Calu3 (cell line): Measurements from ENCODE around the gene IKBIP. TPM values are rescaled to one million over a fixed set of nuclear protein-coding genes. Genes with fewer than 3 reads are reported as not detected.
"Not testable (repeated sequence)": the region's sequence is repeated elsewhere in the genome, so short reads cannot be mapped to it uniquely, and the experiment has no call there.

Source experiments
- BruUV-seq: library from RNA; stranded (reverse); fragments of 400-500 nt; replicated peaks from 2 replicates; lab custom pipeline; 2021; lab: Mats Ljungman, UMichigan
- CTCF ChIA-PET: fragments of 300-600 bp; sonication (Branson Sonifier 250); formaldehyde crosslinking; loops from one replicate; lab custom pipeline; 2022; ENCODE audit warnings: antibody characterized with exemption; lab: Charles Lee
- DNase-seq: peaks from one replicate; pipeline ENCODE4 v3.0.0; 2022
- H3K27ac Mint-ChIP-seq: one replicate; pipeline ENCODE4 v1.8.0; 2022; ENCODE audit warnings: mixed read lengths; ENCODE audit not compliant: unreplicated experiment
- H3K27me3 Mint-ChIP-seq: one replicate; pipeline ENCODE4 v1.8.0; 2022; ENCODE audit warnings: mixed read lengths; ENCODE audit not compliant: unreplicated experiment
- H3K36me3 Mint-ChIP-seq: one replicate; pipeline ENCODE4 v1.8.0; 2022; ENCODE audit warnings: mild to moderate bottlenecking, moderate library complexity, mixed read lengths; ENCODE audit not compliant: insufficient read depth, unreplicated experiment
- H3K4me1 Mint-ChIP-seq: one replicate; pipeline ENCODE4 v1.8.0; 2022; ENCODE audit warnings: mild to moderate bottlenecking, low read depth, mixed read lengths; ENCODE audit not compliant: unreplicated experiment
- H3K4me3 Mint-ChIP-seq: one replicate; pipeline ENCODE4 v1.8.0; 2022; ENCODE audit warnings: mild to moderate bottlenecking, low read depth, moderate library complexity, mixed read lengths; ENCODE audit not compliant: unreplicated experiment
- H3K9me3 Mint-ChIP-seq: one replicate; pipeline ENCODE4 v1.8.0; 2022; ENCODE audit warnings: low read depth, mixed read lengths; ENCODE audit not compliant: unreplicated experiment
- intact Hi-C: fragments of 100-400 bp; cut with micrococcal nuclease; formaldehyde crosslinking; loops from one replicate; pipeline ENCODE4 v1.10.0; 2022; ENCODE audit not compliant: unreplicated experiment
- total RNA-seq: library from RNA; stranded (reverse); gene quantifications from 2 replicates; pipeline ENCODE4 v1.2.3, GENCODE V29; 2022
- TF ChIP-seq, protein P1 (sequence below): fragments of 200-600 bp; IDR thresholded peaks from one replicate; pipeline ENCODE4 v1.8.0; 2022; ENCODE audit warnings: antibody characterized with exemption; ENCODE audit not compliant: unreplicated experiment

Gene IKBIP
- total RNA-seq, 1 experiment from 2014 or later = 24.7 TPM

DNA sequence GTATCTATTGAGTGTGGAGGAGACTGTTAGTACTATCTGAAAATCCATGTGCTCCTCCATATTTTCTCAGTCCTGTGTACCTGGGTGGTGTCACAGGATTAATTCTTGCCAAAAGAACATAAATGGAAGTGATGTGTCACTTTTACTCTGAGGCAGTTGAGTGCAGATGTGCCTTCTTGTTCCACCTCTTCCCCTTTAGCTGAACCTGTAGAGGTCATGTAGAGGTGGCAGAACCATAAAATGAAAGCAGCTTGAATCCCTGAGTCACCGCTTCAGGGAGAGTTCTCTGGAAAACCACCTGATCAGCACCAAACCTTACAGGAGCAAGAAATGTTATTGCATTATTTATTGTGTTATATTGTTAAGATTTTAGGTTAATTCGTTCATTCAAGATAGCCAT is 65.8 kb downstream of the IKBIP start:
- Mint-ChIP-seq H3K4me1 (no peaks in the 10 kb centered on the region), H3K9me3 (no peaks in the 10 kb centered on the region), H3K27ac (no peak overlapping the region), H3K4me3 (no peak overlapping the region), H3K36me3 (no peaks in the 10 kb centered on the region), H3K27me3 (no peaks in the 10 kb centered on the region)
- CTCF ChIA-PET = interaction anchor here (0.5 to 0.9 kb wide), 3 partner anchors 12 to 102 kb away, joined by 3 to 4 read pairs (median 3); no protein-coding TSS in a partner anchor
- no TSS peak for BruUV-seq
- TF ChIP-seq, protein P1, sequence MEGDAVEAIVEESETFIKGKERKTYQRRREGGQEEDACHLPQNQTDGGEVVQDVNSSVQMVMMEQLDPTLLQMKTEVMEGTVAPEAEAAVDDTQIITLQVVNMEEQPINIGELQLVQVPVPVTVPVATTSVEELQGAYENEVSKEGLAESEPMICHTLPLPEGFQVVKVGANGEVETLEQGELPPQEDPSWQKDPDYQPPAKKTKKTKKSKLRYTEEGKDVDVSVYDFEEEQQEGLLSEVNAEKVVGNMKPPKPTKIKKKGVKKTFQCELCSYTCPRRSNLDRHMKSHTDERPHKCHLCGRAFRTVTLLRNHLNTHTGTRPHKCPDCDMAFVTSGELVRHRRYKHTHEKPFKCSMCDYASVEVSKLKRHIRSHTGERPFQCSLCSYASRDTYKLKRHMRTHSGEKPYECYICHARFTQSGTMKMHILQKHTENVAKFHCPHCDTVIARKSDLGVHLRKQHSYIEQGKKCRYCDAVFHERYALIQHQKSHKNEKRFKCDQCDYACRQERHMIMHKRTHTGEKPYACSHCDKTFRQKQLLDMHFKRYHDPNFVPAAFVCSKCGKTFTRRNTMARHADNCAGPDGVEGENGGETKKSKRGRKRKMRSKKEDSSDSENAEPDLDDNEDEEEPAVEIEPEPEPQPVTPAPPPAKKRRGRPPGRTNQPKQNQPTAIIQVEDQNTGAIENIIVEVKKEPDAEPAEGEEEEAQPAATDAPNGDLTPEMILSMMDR = no peak
- DNase-seq = peak; percentile 25
- intact Hi-C loops = no loop called here

DNA sequence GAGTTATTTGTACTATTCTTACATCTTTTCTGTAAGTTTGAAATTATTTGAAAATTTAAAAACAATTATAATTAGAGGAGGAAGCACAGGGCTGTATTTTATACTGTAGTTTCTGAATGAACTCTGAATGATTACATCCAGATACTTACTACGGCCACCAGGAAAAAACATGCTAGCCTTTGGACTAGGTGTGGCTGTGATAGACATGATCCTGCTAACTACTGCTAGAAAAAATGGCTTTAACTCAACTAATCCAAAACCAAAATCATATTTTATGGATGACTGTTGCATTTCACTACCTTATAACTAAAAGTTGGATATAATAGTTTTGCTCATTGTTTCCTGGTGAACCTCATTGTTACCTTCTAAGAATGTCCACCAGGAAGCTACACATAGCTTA is 66.2 kb downstream of the IKBIP start:
- CTCF ChIA-PET = interaction anchor here (0.5 to 0.9 kb wide), 3 partner anchors 11 to 102 kb away, joined by 3 to 4 read pairs (median 3); no protein-coding TSS in a partner anchor
- Mint-ChIP-seq H3K4me1 (no peaks in the 10 kb centered on the region), H3K27ac (no peak overlapping the region), H3K4me3 (no peak overlapping the region), H3K36me3 (no peaks in the 10 kb centered on the region), H3K9me3 (no peaks in the 10 kb centered on the region), H3K27me3 (no peaks in the 10 kb centered on the region)
- TF ChIP-seq, protein P1 = no peak
- no TSS peak for BruUV-seq
- DNase-seq = no peak
- intact Hi-C loops = no loop called here

- H3K27me3 Mint-ChIP-seq, BruUV-seq, DNase-seq, H3K36me3 Mint-ChIP-seq, H3K4me3 Mint-ChIP-seq, CTCF ChIA-PET, intact Hi-C loops, H3K4me1 Mint-ChIP-seq, H3K9me3 Mint-ChIP-seq, H3K27ac Mint-ChIP-seq: not testable (repeated sequence)
Measured at GRCh38 chr12:98576795-98577194, 67.8 kb downstream of the IKBIP start.

- no peak overlapping the region for H3K4me3 Mint-ChIP-seq
- CTCF ChIA-PET = interaction anchor here (0.6 to 1.1 kb wide), 4 partner anchors 8 to 241 kb away, joined by 3 to 5 read pairs (median 4); no protein-coding TSS in a partner anchor
Measured at GRCh38 chr12:98575013-98575412, 69.6 kb downstream of the IKBIP start.

More at GRCh38 chr12:98575013-98575412, 69.6 kb downstream of the IKBIP start:
- H3K27ac Mint-ChIP-seq = no peak overlapping the region
- no peaks in the 10 kb centered on the region for H3K27me3 Mint-ChIP-seq
- BruUV-seq = no TSS peak
- no peaks in the 10 kb centered on the region for H3K4me1 Mint-ChIP-seq
- intact Hi-C loops = no loop called here
- H3K36me3 Mint-ChIP-seq = no peaks in the 10 kb centered on the region
- no peak for DNase-seq
- H3K9me3 Mint-ChIP-seq = no peaks in the 10 kb centered on the region
- TF ChIP-seq, protein P1 = no peak

Other genes starting within 250 kb of the IKBIP start
- gene TMPO, start 129.2 kb downstream of the IKBIP start, total RNA-seq = 234 and 256 TPM in 2 replicates
- 486 and 520 TPM in 2 replicates for gene SLC25A3, start 51.1 kb downstream of the IKBIP start, total RNA-seq
- 24.7 and 28.5 TPM in 2 replicates for gene APAF1, start 502 bp upstream of the IKBIP start, total RNA-seq